GM12878 (cell line): ENCODE results near the gene FOXO1. TPM values are rescaled to one million over a fixed set of nuclear protein-coding genes. Genes with fewer than 3 reads are reported as not detected.

ENCODE experiments used
- ATAC-seq: fragments of 200-7000 bp; cut with Tn5 transposase; 3 replicates; pipeline ENCODE4 v1.9.1; 2020; ENCODE audit warnings: mild to moderate bottlenecking, moderate library complexity
- BruUV-seq: library from RNA; stranded (reverse); fragments of 400-500 nt; replicated peaks from 2 replicates; lab custom pipeline; 2021; lab: Mats Ljungman, UMichigan
- CTCF ChIA-PET: fragments of 300-600 bp; sonication (Branson Sonifier 250); formaldehyde crosslinking; extraction: SDS; loops from one replicate; lab custom pipeline; 2021; ENCODE audit warnings: inconsistent platforms; lab: Yijun Ruan, JAX
- POLR2A ChIA-PET: fragments of 350-600 bp; formaldehyde crosslinking; extraction: SDS; loops from one replicate; lab custom pipeline; 2021; ENCODE audit warnings: inconsistent platforms; lab: Charles Lee
- RAD21 ChIA-PET: fragments of 300-600 bp; sonication (Branson Sonifier 250); formaldehyde crosslinking; loops from one replicate; lab custom pipeline; 2023; ENCODE audit warnings: antibody characterized with exemption; ENCODE audit not compliant: unreplicated experiment; lab: Charles Lee
- SMC1A ChIA-PET: fragments of 300-600 bp; sonication (Branson Sonifier 250); formaldehyde crosslinking; loops from one replicate; lab custom pipeline; 2023; ENCODE audit not compliant: unreplicated experiment, uncharacterized antibody; lab: Charles Lee
- DNase-seq: peaks from one replicate; pipeline ENCODE4 v3.0.0-alpha.2; 2011; ENCODE audit warnings: low read depth, low spot score
- FAIRE-seq: peaks from 3 replicates; lab custom pipeline; 2011; peaks lifted over from hg19 to GRCh38; lab: Jason Lieb, UNC
- H2AFZ ChIP-seq: 2 replicates; pipeline ENCODE4 v1.6.0; 2011; ENCODE audit warnings: low read depth, low read length, control low read depth; ENCODE audit not compliant: control insufficient read depth
- H3K27ac ChIP-seq: 2 replicates; pipeline ENCODE4 v1.5.1; 2011; ENCODE audit warnings: control low read depth; ENCODE audit not compliant: control insufficient read depth, insufficient read depth
- H3K27me3 ChIP-seq, 2 experiments: replicated peaks in 1 of 2; 2 replicates each; pipeline versions ENCODE4 v1.6.0 to v1.6.1; 2011; ENCODE audit warnings: low read length in 1 of 2; ENCODE audit not compliant: control insufficient read depth in 2 of 2, insufficient read depth in 2 of 2
- H3K36me3 ChIP-seq, 2 experiments: 2 replicates each; pipeline ENCODE4 v1.5.1; 2011; ENCODE audit warnings: low read length in 1 of 2; ENCODE audit not compliant: control insufficient read depth in 2 of 2, insufficient read depth in 2 of 2
- H3K4me1 ChIP-seq: 2 replicates; pipeline ENCODE4 v1.6.1; 2011; ENCODE audit warnings: mild to moderate bottlenecking, low read length, moderate library complexity, mixed read lengths; ENCODE audit not compliant: control insufficient read depth, insufficient read depth
- H3K4me2 ChIP-seq: 2 replicates; pipeline ENCODE4 v1.6.0; 2011; ENCODE audit warnings: control low read depth; ENCODE audit not compliant: control insufficient read depth, insufficient read depth
- H3K4me3 ChIP-seq: fragments of 200-600 bp; sonication (generic); 2 replicates; pipeline ENCODE4 v1.5.1; 2016
- H3K79me2 ChIP-seq: 2 replicates; pipeline ENCODE4 v1.6.0; 2011; ENCODE audit warnings: low read length; ENCODE audit not compliant: control insufficient read depth, insufficient read depth
- H3K9ac ChIP-seq: 2 replicates; pipeline ENCODE4 v1.8.0; 2011; ENCODE audit warnings: low read length, control low read depth, mixed read lengths; ENCODE audit not compliant: control insufficient read depth, insufficient read depth
- H3K9me3 ChIP-seq: replicated peaks from 3 replicates; pipeline ENCODE4 v1.5.1; 2011; ENCODE audit warnings: mild to moderate bottlenecking, low read length; ENCODE audit not compliant: control insufficient read depth, insufficient read depth
- H4K20me1 ChIP-seq: 2 replicates; pipeline ENCODE4 v1.6.0; 2011; ENCODE audit not compliant: control insufficient read depth, insufficient read depth
- ATF7 ChIP-seq: fragments of 450-650 bp; IDR thresholded peaks from 2 replicates; pipeline ENCODE4 v1.6.1; 2016; ENCODE audit warnings: low read depth, mild to moderate bottlenecking
- CHD4 ChIP-seq: fragments of 200-600 bp; sonication (generic); IDR thresholded peaks from 2 replicates; pipeline ENCODE4 v1.6.1; 2016; ENCODE audit warnings: mild to moderate bottlenecking
- CREM ChIP-seq: IDR thresholded peaks from 2 replicates; pipeline ENCODE4 v1.6.1; 2014; ENCODE audit warnings: antibody characterized with exemption, low read depth
- DPF2 ChIP-seq: fragments of 450-650 bp; IDR thresholded peaks from 2 replicates; pipeline ENCODE4 v1.6.1; 2017; ENCODE audit warnings: mild to moderate bottlenecking
- EGR1 ChIP-seq, 2 experiments: IDR thresholded peaks; 1 replicate in 1 of 2; 2 replicates in 1 of 2; pipeline ENCODE4 v1.6.1; 2011 to 2012; ENCODE audit warnings: low read depth in 2 of 2, low read length in 2 of 2, borderline replicate concordance in 1 of 2, mild to moderate bottlenecking in 1 of 2, moderate library complexity in 1 of 2
- EZH2 ChIP-seq: IDR thresholded peaks from 2 replicates; pipeline ENCODE4 v1.6.1; 2012; ENCODE audit warnings: low read depth, mild to moderate bottlenecking, control low read depth, inconsistent platforms, low read length, borderline replicate concordance; ENCODE audit not compliant: control insufficient read depth
- MEF2A ChIP-seq: IDR thresholded peaks from 2 replicates; pipeline ENCODE4 v1.6.1; 2011; ENCODE audit warnings: low read depth, mild to moderate bottlenecking, low read length, moderate library complexity; ENCODE audit not compliant: insufficient read depth
- MTA3 ChIP-seq: IDR thresholded peaks from 2 replicates; pipeline ENCODE4 v1.6.1; 2012; ENCODE audit warnings: low read length, inconsistent platforms, borderline replicate concordance
- PAX5 ChIP-seq: IDR thresholded peaks from 2 replicates; pipeline ENCODE4 v1.6.1; 2011; ENCODE audit warnings: low read depth, low read length, borderline replicate concordance
- SIN3A ChIP-seq: IDR thresholded peaks from 2 replicates; pipeline ENCODE4 v1.6.1; 2012; ENCODE audit warnings: low read depth, low read length, improper control_type of control experiment
- ZNF622 ChIP-seq: fragments of 450-650 bp; IDR thresholded peaks from 2 replicates; pipeline ENCODE4 v1.6.1; 2017; ENCODE audit warnings: mild to moderate bottlenecking, inconsistent platforms
- in situ Hi-C: fragments of 300-500 bp; cut with MboI; formaldehyde crosslinking; loops from 9 replicates; pipeline ENCODE4 v1.14.3; 2018; ENCODE audit warnings: mixed read lengths
- intact Hi-C: fragments of 100-400 bp; cut with micrococcal nuclease; formaldehyde crosslinking; loops from one replicate; pipeline ENCODE4 v1.14.2; 2022; ENCODE audit not compliant: unreplicated experiment
- polyA plus RNA-seq, 11 experiments: library from polyadenylated mRNA; depleted of rRNA in 4 of 11; unstranded in 6 of 11; stranded (reverse) in 5 of 11; fragments of >200 nt; fragmentation: Nextera tagmentation in 4 of 11; fragmentation: Illumina TruSeq in 1 of 11; extraction: Ambion mirVana in 4 of 11; extraction: Trizol in 1 of 11; gene quantifications; 1 replicate in 1 of 11; 2 replicates in 10 of 11; pipeline versions ENCODE4 v1.2.1 to v1.2.3, GENCODE V29; 2011 to 2016; ENCODE audit warnings: inconsistent platforms in 2 of 11, missing spikeins in 2 of 11, low read depth in 1 of 11
- total RNA-seq, 4 experiments: library from RNA; depleted of rRNA in 3 of 4; stranded (reverse); fragments of >200 nt in 3 of 4; fragmentation: Illumina TruSeq in 1 of 4; extraction: Trizol in 1 of 4; gene quantifications; 2 replicates each; pipeline versions ENCODE4 v1.2.1 to v1.2.3, GENCODE V29; 2013 to 2021
- TF ChIP-seq, protein P1 (sequence below): IDR thresholded peaks from 2 replicates; pipeline ENCODE4 v1.6.1; 2011; ENCODE audit warnings: low read depth, mild to moderate bottlenecking, low read length, moderate library complexity, borderline replicate concordance; ENCODE audit errors: extremely low read depth
- TF ChIP-seq, protein P2 (sequence below): IDR thresholded peaks from 2 replicates; pipeline ENCODE4 v1.6.1; 2012; ENCODE audit warnings: low read depth, low read length, improper control_type of control experiment
- TF ChIP-seq, protein P3 (sequence below): fragments of 450-650 bp; IDR thresholded peaks from 2 replicates; pipeline ENCODE4 v1.6.1; 2018; ENCODE audit warnings: borderline replicate concordance, mild to moderate bottlenecking; ENCODE audit not compliant: partially characterized antibody
- TF ChIP-seq, protein P4 (sequence below), 3 experiments: IDR thresholded peaks in 2 of 3; conservative IDR thresholded peaks in 1 of 3; 2 replicates each; pipeline ENCODE4 v1.5.1; 2011; ENCODE audit warnings: low read depth in 3 of 3, low read length in 3 of 3, mild to moderate bottlenecking in 3 of 3, control low read depth in 2 of 3, moderate library complexity in 2 of 3, inconsistent platforms in 1 of 3, mixed read lengths in 1 of 3; ENCODE audit not compliant: control insufficient read depth in 2 of 3, insufficient read depth in 1 of 3; ENCODE audit errors: extremely low read depth in 1 of 3
- TF ChIP-seq, protein P5 (sequence below): IDR thresholded peaks from 2 replicates; pipeline ENCODE4 v1.6.1; 2011; ENCODE audit warnings: borderline replicate concordance, low read depth, mild to moderate bottlenecking, moderate library complexity, mixed read lengths, low read length; ENCODE audit not compliant: insufficient read depth; ENCODE audit errors: extremely low read length
- TF ChIP-seq, protein P6 (sequence below): fragments of 450-650 bp; IDR thresholded peaks from 2 replicates; pipeline ENCODE4 v1.6.1; 2014; ENCODE audit warnings: mild to moderate bottlenecking

The FOXO1 gene
- total and polyA plus RNA-seq, 10 of the 15 experiments (the other 5 are each of a cell fraction or from before 2014, with no cell fraction given), result 0.58 to 8.3 (median 0.88) TPM

GRCh38 chr13:40604135-40604534 is 62.3 kb downstream of the FOXO1 start:
- POLR2A ChIA-PET, result no interaction called here
- in situ Hi-C loops, result no loop called here
- SMC1A ChIA-PET, result interaction anchor here (1.7 kb wide), 1 partner anchor 10 kb away, joined by 3 read pairs; no protein-coding TSS in a partner anchor
- H3K36me3 ChIP-seq, result no peaks in the 10 kb centered on the region; a peak in 1 of 4 replicates
- FAIRE-seq (no peak), DNase-seq (no peak), ATAC-seq (no peak)
- H3K27me3 ChIP-seq, result no peaks in the 10 kb centered on the region
- no peak overlapping the region for H3K4me3 ChIP-seq
- H3K79me2 ChIP-seq, result no peaks in the 10 kb centered on the region; the same call in none of the 2 replicates
- RAD21 ChIA-PET, result interaction anchor here (1.1 kb wide), 1 partner anchor 40 kb away, joined by 3 read pairs; no protein-coding TSS in a partner anchor
- intact Hi-C loops, result no loop called here
- H2AFZ ChIP-seq, result no peak overlapping the region
- H3K4me1 ChIP-seq, result no peaks in the 10 kb centered on the region
- no peak overlapping the region for H3K27ac ChIP-seq
- H3K9me3 ChIP-seq, result peaks cover 2% of the 10 kb centered on the region; the same call in 1 of the 3 replicates
- CTCF ChIA-PET, result no interaction called here
- no TSS peak for BruUV-seq
- no peak overlapping the region for H3K9ac ChIP-seq
- no peaks in the 10 kb centered on the region for H4K20me1 ChIP-seq
- no peak overlapping the region for H3K4me2 ChIP-seq
- TF ChIP-seq EGR1 (IDR thresholded peaks at IDR 0.05; ENCODE audit: borderline replicate concordance in 1 of 2, low read depth in 2 of 2, low read length in 2 of 2) (no peak), ATF7 (no peak), DPF2 (no peak), MEF2A (no peak), EZH2 (no peak), MTA3 (no peak), SIN3A (no peak), CREM (no peak), ZNF622 (no peak), PAX5 (no peak), CHD4 (no peak)
- TF ChIP-seq, protein P1, sequence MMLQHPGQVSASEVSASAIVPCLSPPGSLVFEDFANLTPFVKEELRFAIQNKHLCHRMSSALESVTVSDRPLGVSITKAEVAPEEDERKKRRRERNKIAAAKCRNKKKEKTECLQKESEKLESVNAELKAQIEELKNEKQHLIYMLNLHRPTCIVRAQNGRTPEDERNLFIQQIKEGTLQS, result no peak
- TF ChIP-seq, protein P2, sequence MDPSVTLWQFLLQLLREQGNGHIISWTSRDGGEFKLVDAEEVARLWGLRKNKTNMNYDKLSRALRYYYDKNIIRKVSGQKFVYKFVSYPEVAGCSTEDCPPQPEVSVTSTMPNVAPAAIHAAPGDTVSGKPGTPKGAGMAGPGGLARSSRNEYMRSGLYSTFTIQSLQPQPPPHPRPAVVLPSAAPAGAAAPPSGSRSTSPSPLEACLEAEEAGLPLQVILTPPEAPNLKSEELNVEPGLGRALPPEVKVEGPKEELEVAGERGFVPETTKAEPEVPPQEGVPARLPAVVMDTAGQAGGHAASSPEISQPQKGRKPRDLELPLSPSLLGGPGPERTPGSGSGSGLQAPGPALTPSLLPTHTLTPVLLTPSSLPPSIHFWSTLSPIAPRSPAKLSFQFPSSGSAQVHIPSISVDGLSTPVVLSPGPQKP, result no peak
- TF ChIP-seq, protein P3, sequence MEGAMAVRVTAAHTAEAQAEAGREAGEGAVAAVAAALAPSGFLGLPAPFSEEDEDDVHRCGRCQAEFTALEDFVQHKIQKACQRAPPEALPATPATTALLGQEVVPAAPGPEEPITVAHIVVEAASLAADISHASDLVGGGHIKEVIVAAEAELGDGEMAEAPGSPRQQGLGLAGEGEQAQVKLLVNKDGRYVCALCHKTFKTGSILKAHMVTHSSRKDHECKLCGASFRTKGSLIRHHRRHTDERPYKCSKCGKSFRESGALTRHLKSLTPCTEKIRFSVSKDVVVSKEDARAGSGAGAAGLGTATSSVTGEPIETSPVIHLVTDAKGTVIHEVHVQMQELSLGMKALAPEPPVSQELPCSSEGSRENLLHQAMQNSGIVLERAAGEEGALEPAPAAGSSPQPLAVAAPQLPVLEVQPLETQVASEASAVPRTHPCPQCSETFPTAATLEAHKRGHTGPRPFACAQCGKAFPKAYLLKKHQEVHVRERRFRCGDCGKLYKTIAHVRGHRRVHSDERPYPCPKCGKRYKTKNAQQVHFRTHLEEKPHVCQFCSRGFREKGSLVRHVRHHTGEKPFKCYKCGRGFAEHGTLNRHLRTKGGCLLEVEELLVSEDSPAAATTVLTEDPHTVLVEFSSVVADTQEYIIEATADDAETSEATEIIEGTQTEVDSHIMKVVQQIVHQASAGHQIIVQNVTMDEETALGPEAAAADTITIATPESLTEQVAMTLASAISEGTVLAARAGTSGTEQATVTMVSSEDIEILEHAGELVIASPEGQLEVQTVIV, result no peak
- TF ChIP-seq, protein P4, sequence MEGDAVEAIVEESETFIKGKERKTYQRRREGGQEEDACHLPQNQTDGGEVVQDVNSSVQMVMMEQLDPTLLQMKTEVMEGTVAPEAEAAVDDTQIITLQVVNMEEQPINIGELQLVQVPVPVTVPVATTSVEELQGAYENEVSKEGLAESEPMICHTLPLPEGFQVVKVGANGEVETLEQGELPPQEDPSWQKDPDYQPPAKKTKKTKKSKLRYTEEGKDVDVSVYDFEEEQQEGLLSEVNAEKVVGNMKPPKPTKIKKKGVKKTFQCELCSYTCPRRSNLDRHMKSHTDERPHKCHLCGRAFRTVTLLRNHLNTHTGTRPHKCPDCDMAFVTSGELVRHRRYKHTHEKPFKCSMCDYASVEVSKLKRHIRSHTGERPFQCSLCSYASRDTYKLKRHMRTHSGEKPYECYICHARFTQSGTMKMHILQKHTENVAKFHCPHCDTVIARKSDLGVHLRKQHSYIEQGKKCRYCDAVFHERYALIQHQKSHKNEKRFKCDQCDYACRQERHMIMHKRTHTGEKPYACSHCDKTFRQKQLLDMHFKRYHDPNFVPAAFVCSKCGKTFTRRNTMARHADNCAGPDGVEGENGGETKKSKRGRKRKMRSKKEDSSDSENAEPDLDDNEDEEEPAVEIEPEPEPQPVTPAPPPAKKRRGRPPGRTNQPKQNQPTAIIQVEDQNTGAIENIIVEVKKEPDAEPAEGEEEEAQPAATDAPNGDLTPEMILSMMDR (IDR thresholded peaks at IDR 0.05 in 2 of 3, conservative IDR thresholded peaks at IDR 0.05 in 1 of 3; ENCODE audit: control insufficient read depth in 2 of 3, extremely low read depth in 1 of 3, insufficient read depth in 1 of 3, low read depth in 3 of 3, low read length in 3 of 3), result no peak
- TF ChIP-seq, protein P5, sequence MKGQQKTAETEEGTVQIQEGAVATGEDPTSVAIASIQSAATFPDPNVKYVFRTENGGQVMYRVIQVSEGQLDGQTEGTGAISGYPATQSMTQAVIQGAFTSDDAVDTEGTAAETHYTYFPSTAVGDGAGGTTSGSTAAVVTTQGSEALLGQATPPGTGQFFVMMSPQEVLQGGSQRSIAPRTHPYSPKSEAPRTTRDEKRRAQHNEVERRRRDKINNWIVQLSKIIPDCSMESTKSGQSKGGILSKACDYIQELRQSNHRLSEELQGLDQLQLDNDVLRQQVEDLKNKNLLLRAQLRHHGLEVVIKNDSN, result no peak
- TF ChIP-seq, protein P6, sequence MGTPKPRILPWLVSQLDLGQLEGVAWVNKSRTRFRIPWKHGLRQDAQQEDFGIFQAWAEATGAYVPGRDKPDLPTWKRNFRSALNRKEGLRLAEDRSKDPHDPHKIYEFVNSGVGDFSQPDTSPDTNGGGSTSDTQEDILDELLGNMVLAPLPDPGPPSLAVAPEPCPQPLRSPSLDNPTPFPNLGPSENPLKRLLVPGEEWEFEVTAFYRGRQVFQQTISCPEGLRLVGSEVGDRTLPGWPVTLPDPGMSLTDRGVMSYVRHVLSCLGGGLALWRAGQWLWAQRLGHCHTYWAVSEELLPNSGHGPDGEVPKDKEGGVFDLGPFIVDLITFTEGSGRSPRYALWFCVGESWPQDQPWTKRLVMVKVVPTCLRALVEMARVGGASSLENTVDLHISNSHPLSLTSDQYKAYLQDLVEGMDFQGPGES, result no peak
